Tibial artery (tissue), 4 donors: ENCODE data around the gene PURA.

Experiments used
- DNase-seq, 2 donors: peaks; one replicate each; pipeline ENCODE4 v3.0.0-alpha.2; 2019
- H3K27ac ChIP-seq, 2 donors: fragments of 200-600 bp; sonication (generic) in 1 of 2; 1 replicate in 1 of 2; 2 replicates in 1 of 2; pipeline ENCODE4 v1.5.1; 2018 to 2019; ENCODE audit warnings: mild to moderate bottlenecking in 1 of 2
- H3K27me3 ChIP-seq, 2 donors: fragments of 200-600 bp; sonication (generic) in 1 of 2; one replicate each; pipeline versions ENCODE4 v1.5.1 to v1.6.0; 2016 to 2019
- H3K36me3 ChIP-seq, 3 donors: fragments of 200-600 bp; sonication (generic) in 2 of 3; one replicate each; pipeline ENCODE4 v1.5.1; 2016 to 2019; ENCODE audit warnings: mild to moderate bottlenecking in 2 of 3
- H3K4me1 ChIP-seq, 4 donors: fragments of 200-600 bp; sonication (generic) in 2 of 4; 1 replicate in 3 of 4; 2 replicates in 1 of 4; pipeline ENCODE4 v1.5.1; 2016 to 2019
- H3K4me3 ChIP-seq, 2 donors: fragments of 200-600 bp; sonication (generic) in 1 of 2; 1 replicate in 1 of 2; 2 replicates in 1 of 2; pipeline ENCODE4 v1.5.1; 2018 to 2019; ENCODE audit warnings: mild to moderate bottlenecking in 2 of 2
- H3K9me3 ChIP-seq, 3 donors: fragments of 200-600 bp; sonication (generic) in 1 of 3; one replicate each; pipeline ENCODE4 v1.5.1; 2016 to 2019
- intact Hi-C: fragments of 100-400 bp; cut with DNase I; formaldehyde crosslinking; loops from one replicate; pipeline ENCODE4 v1.15.0; 2023; ENCODE audit warnings: low total_unique reads
- TF ChIP-seq, protein P1 (sequence below), 2 experiments: fragments of 200-600 bp in 1 of 2; fragments of 450-650 bp in 1 of 2; IDR thresholded peaks; one replicate each; pipeline ENCODE4 v1.5.1; 2017 to 2019; ENCODE audit warnings: antibody characterized with exemption in 2 of 2, mild to moderate bottlenecking in 1 of 2, moderate library complexity in 1 of 2

Gene PURA

DNA sequence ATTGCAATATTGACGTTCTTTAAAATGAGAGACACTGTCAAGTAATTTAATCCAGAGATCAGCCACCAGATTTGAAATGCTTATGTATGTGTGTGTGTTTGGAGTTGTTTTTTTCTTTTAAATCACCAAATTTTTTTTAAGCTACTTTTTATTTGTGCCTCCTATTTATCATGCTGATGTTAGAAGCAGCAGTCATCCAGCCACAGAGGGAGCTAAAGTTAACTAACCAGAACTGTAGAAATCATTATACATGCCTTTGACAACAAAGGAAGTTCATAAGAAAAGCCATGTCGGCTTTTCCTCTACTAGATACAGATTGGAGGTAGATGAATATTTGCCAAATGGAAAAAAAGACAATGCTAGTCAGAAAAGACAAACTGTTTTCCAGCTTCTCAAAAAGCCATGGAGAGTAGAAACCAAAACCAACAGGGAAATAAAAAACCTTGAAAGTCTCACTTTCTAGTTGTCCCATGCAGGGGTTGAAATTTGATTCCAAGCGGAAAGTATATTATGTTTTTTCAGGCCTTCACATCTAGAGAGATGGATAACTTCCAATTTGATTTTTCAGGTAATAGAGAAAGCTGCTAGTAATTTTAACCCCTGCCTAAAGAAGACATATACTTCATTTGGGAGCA is 4.5 kb downstream of the PURA start:
- H3K4me1 ChIP-seq, result peaks cover 0 to 49% (median 30%) of the 10 kb centered on the region in 4 donors
- H3K27ac ChIP-seq, result no peak overlapping the region
- H3K4me3 ChIP-seq, result no peak overlapping the region
- H3K27me3 ChIP-seq, result no peaks in the 10 kb centered on the region
- H3K9me3 ChIP-seq, result no peaks in the 10 kb centered on the region
- TF ChIP-seq, protein P1, sequence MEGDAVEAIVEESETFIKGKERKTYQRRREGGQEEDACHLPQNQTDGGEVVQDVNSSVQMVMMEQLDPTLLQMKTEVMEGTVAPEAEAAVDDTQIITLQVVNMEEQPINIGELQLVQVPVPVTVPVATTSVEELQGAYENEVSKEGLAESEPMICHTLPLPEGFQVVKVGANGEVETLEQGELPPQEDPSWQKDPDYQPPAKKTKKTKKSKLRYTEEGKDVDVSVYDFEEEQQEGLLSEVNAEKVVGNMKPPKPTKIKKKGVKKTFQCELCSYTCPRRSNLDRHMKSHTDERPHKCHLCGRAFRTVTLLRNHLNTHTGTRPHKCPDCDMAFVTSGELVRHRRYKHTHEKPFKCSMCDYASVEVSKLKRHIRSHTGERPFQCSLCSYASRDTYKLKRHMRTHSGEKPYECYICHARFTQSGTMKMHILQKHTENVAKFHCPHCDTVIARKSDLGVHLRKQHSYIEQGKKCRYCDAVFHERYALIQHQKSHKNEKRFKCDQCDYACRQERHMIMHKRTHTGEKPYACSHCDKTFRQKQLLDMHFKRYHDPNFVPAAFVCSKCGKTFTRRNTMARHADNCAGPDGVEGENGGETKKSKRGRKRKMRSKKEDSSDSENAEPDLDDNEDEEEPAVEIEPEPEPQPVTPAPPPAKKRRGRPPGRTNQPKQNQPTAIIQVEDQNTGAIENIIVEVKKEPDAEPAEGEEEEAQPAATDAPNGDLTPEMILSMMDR (IDR thresholded peaks at IDR 0.05), result no peak
- intact Hi-C loops, result no loop called here
- no peaks in the 10 kb centered on the region for H3K36me3 ChIP-seq
- no peak for DNase-seq

DNA sequence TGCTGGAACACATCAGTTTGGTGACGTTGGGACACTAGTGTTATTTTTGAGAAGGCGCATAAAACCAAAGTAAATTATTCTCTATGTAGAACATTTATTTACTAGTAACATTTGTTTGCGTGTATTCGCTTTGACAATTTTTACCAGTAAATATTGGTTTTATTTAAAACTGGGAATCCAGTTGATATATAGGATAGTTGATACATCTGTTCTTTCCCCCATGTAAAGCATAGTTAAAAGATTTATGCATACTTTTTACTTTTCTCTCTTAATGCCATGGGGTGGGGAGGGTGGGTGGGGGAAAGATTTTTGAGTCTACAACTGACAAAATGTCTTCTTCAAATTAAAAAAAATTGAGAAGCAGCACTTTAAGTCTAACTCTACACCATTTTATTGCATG is 11.7 kb downstream of the PURA start, which contains the start of gene IGIP:
IGIP (plus strand) TSS at position 301 of the 400 bp plus-strand sequence. CDS start 2,540 bp downstream, outside the sequence.
- H3K27ac ChIP-seq, result no peak within 1 kb of the TSS
- H3K4me3 ChIP-seq, result no peak within 1 kb of the TSS
- H3K27me3 ChIP-seq, result no peaks in the 10 kb centered on the region
- TF ChIP-seq, protein P1 (IDR thresholded peaks at IDR 0.05), result no peak
- H3K9me3 ChIP-seq, result no peaks in the 10 kb centered on the region
- H3K4me1 ChIP-seq, result peaks cover 0 to 18% (median 2%) of the 10 kb centered on the region in 4 donors
- intact Hi-C loops, result no loop called here
- H3K36me3 ChIP-seq, result no peaks in the 10 kb centered on the region
- DNase-seq, result no peak

DNA sequence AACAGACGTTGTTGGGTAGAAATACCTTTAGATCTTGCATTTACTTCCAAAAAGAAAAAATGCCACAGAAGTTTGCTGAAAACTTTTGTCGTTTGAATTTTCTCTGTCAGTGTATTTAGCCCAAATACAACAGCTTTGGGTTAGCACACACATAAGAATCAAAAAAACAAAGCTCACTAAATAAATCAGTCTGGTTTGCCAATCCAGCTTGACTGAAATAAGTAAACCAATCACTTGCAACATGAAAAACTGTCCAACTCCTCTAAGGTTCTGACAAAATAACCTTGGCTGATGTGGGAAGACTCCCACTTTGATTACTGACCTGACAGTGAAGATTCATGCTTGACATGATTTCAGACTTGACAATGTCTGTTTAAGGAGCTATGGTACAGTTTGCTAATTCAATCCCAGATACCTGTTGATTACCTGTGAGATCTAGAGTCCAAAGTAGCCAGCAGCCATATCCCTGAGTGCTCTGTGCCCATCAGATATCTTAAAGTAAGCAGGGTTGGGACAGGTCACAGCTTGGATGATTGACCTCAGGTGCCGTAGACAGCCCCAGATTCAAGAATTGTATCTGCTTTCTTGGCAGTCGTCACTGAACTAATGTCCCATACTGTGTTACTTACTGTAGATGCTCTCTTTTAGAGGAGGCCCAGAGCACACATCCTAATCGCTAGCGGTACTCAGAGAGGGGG is 12.6 kb downstream of the PURA start:
- Histone ChIP-seq H3K4me1 (peaks cover 0 to 21% (median 2%) of the 10 kb centered on the region in 4 donors), H3K27ac (no peak overlapping the region), H3K4me3 (no peak overlapping the region), H3K36me3 (no peaks in the 10 kb centered on the region), H3K9me3 (no peaks in the 10 kb centered on the region), H3K27me3 (no peaks in the 10 kb centered on the region)
- intact Hi-C loops, result no loop called here
- no peak for DNase-seq
- TF ChIP-seq, protein P1 (IDR thresholded peaks at IDR 0.05), result no peak

DNA sequence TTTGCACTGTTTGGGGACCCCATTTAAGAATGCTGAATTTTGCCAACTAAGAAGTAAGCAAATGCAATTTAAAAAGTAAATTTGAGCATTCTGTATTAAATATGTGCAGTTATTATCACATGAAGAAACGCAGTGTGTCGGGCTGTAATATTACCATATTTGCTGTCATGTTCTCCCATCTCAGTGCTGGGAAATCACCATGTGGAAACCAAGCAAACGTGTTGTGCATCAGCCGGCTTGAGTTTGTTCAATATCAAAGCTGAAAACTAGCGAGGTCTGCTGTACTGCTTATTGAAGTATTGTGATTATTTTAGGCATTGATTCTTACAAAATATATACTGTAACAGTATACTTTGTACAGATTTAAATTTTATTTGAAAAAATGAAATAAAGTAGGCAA is 14.5 kb downstream of the PURA start:
- TF ChIP-seq, protein P1 (IDR thresholded peaks at IDR 0.05), result no peak
- Histone ChIP-seq H3K27me3 (no peaks in the 10 kb centered on the region), H3K4me3 (no peak overlapping the region), H3K9me3 (no peaks in the 10 kb centered on the region), H3K36me3 (no peaks in the 10 kb centered on the region), H3K27ac (no peak overlapping the region), H3K4me1 (peaks cover 0 to 35% (median 15%) of the 10 kb centered on the region in 4 donors)
- no peak for DNase-seq
- intact Hi-C loops, result no loop called here

DNA sequence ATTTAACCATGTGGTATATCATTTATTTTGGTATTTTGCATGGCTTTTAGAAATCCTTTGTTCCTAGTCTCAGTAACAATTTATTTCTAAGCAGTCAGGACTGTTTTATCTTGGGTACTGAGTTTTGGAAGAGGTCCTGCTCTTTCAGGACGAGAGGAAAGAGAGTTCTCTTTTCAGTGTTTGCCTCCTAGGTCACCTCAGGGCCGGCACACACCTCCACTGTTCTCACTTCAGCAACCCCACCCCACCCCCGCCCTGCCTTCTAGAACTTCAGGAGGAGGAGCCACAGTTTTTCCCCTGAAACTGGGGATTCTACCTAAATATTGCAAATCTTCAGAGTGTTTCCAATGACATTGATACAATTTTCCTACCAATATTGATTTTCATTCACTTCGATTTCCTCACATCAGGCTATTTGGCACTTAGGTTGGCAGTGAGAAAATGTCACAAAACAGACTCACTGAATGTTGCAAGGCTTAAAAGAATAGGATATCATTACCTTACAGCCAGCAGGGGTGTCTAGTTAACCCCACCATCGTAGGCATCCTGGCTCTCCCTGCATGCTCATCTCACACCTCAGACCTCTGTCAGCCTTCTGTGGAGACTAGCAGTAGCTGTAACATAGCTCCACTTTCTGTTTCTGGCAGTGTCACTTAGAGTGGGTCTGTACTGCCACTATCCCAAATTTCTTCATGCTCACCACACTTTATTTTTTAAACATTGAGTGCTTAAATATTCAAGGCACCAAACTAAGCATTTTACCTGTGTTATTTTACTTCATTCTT is 17.2 kb downstream of the PURA start:
- TF ChIP-seq, protein P1 (IDR thresholded peaks at IDR 0.05), result no peak
- Histone ChIP-seq H3K36me3 (no peaks in the 10 kb centered on the region), H3K4me1 (peaks cover 0 to 32% (median 15%) of the 10 kb centered on the region in 4 donors), H3K4me3 (no peak overlapping the region), H3K27me3 (no peaks in the 10 kb centered on the region), H3K27ac (no peak overlapping the region), H3K9me3 (no peaks in the 10 kb centered on the region)
- no peak for DNase-seq
- intact Hi-C loops, result no loop called here
